DLD1 (cell line): ENCODE measurements around the gene LRRC7.

Experiments
- in situ Hi-C: cut with HindIII; loops from 2 replicates; pipeline ENCODE4 v1.10.0; 2017; ENCODE audit warnings: low sequenced_read_pairs

The LRRC7 gene

GRCh38 chr1:69567652-69568420 lies at the start of gene LRRC7:
LRRC7 (plus strand) TSS chr1:69567922; CDS start chr1:69568640, 718 bp downstream.
- in situ Hi-C loops = no loop called here

- in situ Hi-C loops = no loop called here
These were observed 48.7 kb upstream of the LRRC7 start for GRCh38 chr1:69519006-69519405.

GRCh38 chr1:69520326-69520725 lies 47.4 kb upstream of the LRRC7 start:
- in situ Hi-C loops = no loop called here

- in situ Hi-C loops = no loop called here
These were observed 44.7 kb upstream of the LRRC7 start for GRCh38 chr1:69523032-69523431.

- in situ Hi-C loops = no loop called here
These were observed 44.3 kb upstream of the LRRC7 start for GRCh38 chr1:69523461-69523860.

DNA sequence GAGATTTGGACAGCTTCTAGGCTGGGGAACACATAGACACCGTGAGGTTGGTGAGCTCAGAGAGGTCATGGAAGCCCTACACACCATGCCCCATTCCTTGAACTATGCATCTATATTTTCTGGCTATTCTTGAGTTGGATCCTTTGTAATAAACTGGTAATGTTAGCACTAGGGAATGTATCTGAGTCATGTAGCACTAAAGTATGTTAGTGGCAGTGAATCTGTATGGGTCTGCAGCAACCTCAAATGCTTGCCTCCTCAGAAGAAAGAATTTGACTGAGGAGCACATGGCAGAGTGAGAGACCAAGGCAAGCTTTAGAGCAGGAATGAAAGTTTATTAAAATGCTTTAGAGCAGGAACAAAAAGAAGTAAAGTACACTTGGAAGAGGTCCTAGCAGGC lies 43.7 kb upstream of the LRRC7 start:
- in situ Hi-C loops = no loop called here

DNA sequence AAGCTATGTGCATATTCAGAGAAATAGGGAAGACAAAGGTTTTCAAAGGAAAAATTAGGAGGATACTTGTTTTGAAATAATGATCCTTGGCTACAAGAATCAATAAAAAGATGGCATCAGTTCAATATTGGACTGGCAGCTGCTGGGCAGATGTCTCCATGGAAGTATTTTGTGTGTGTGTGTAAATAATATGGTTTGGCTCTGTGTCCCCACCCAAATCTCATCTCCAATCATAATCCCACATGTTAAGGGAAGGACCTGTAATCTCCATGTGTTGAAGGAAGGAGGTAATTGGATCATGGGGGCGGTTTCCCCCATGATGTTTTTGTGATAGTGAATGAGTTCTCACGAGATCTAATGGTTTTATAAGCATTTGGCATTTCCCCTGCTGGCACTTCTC lies 40.4 kb upstream of the LRRC7 start:
- in situ Hi-C loops = no loop called here

- in situ Hi-C loops = no loop called here
These were observed 39.3 kb upstream of the LRRC7 start for GRCh38 chr1:69528376-69528775.

DNA sequence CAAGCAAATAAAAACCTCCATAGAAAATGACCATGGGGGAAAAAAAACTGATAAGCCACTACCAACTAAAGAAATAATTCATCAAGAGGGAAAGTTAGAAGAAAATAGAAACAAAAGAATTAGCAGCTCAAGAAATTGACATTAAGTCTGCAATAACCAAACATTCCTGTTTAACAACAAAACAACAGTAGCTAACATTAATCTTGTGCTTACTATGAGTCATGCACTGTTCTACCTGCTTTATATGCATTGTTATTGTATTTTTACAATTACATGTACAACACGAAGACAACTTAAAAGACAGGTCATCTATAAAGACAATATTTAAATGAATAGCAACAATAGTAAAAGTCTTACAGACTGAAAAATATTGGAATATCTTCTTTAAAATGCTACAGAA lies 34.4 kb upstream of the LRRC7 start:
- in situ Hi-C loops = no loop called here

DNA sequence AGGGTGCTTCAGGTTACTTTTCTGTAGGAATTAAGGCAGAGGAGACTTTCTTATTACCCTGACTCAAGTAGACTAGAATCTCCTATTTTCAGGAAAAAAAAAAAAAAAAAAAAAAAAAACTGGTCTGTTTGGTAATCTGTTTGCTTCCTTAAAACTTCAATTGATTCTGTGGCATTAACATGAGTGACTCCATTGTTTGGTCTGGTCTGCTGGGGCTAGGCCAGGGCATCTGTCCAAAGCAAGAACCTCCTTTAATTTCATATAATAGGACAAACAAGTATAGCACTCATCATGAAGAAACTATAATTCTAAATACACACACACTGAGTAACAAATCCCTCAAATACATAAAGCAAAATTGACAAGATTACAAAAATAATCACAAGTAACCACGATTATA lies 32.9 kb upstream of the LRRC7 start:
- in situ Hi-C loops = no loop called here

DNA sequence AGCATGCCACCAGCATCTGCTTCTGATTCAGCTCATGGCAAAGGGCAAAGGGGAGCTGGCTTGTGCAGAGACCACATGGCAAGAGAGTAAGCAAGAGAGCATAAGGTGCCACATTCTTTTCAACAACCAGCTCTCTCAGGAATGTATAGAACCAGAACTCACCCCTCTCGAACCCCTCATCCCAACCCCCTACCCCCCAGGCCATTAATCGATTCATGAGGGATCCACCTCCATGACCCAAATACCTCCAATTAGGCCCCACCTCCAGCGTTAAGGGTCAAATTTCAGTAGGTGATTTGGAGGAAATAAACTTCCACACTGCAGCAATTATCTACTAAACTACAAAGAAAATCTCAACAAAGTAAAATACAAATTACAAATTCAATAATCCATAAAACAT lies 32.2 kb upstream of the LRRC7 start:
- in situ Hi-C loops = no loop called here

DNA sequence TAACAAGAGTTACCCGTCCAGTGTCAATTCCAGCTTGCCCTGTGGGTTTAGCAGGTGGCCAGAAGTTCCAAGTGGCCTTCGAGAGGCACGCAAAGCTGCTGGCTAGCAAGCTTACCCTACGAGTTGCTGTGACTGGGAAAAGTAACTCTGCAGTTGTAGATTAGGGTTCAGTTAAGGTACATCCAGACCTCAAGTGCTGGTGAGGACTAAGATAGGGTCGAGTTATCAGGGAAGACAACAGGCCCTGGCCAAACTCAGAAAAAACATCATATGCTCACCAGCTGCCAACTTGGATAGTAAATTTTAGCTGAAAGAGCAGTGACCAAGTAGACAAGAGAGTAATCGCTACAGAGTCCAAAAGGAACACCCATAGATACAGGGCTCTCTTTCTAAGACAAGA lies 27.7 kb upstream of the LRRC7 start:
- in situ Hi-C loops = no loop called here

GRCh38 chr1:69551476-69552324 lies 16.0 kb upstream of the LRRC7 start:
- in situ Hi-C loops = no loop called here

GRCh38 chr1:69553726-69554125 lies 14.0 kb upstream of the LRRC7 start:
- in situ Hi-C loops = no loop called here

GRCh38 chr1:69568421-69569174 lies 876 bp downstream of the LRRC7 start:
- in situ Hi-C loops = no loop called here

DNA sequence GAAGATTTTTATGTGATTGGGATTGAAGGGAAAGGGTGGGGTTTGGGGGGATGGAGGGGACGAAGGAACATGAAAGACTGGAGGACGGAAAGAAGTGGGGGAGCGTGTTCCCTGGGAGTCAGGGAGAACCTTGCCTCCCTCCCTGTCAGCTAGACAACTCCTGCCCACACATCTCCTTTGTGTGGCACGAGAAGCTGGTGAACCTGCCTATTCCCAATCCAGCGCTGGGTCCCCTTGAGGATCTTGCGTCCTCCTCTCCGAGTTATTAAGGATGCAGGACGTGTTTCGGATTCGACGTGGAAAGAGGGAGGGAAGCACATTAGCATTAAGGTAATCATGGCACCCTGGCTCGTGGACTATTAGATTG lies 1.4 kb downstream of the LRRC7 start:
- in situ Hi-C loops = no loop called here

- in situ Hi-C loops = no loop called here
These were observed 2.0 kb downstream of the LRRC7 start for GRCh38 chr1:69569576-69570328.

- in situ Hi-C loops = no loop called here
These were observed 2.6 kb downstream of the LRRC7 start for GRCh38 chr1:69570356-69570755.

GRCh38 chr1:69572921-69573320 lies 5.2 kb downstream of the LRRC7 start:
- in situ Hi-C loops = no loop called here

DNA sequence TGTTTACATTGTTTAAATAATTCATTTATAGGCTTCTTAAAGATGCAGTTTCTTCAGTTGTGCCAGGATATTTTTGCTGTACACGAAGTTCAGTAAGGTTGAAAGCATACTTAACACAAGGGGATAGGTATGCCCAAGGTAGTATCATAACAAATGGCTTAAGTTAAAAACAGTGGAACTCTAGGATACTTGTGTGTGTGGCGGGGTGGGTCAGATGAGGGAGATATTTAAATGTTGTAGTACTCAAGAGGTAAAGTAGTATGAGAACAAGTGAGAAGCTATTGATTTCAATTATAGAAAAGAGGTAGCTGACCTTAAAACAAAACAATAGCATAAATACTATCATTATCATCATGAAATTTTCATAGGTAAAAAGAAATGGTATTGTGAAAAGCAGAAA lies 6.2 kb downstream of the LRRC7 start:
- in situ Hi-C loops = no loop called here

GRCh38 chr1:69585666-69586065 lies 17.9 kb downstream of the LRRC7 start:
- in situ Hi-C loops = no loop called here
